Stimulated activated memory B cell treated with anti-CD40 and anti-IgM and Interleukin-4, amounts not matched to agents 10 μg/mL and 1 μg/mL and 100 μg/mL, for 72 hours (primary cell): Measurements from ENCODE around the gene C11orf24.
"Not testable (repeated sequence)": the region's sequence is repeated elsewhere in the genome, so short reads cannot be mapped to it uniquely, and the experiment has no call there.

Experiments used
- ATAC-seq: fragments of 150-1000 bp; cut with Tn5 transposase; 2 replicates; pipeline ENCODE4 v1.10.0; 2021
- H3K27ac Mint-ChIP-seq: one replicate; pipeline ENCODE4 v1.8.0; 2022; ENCODE audit warnings: mild to moderate bottlenecking, mixed read lengths
- H3K27me3 Mint-ChIP-seq: one replicate; pipeline ENCODE4 v1.8.0; 2022; ENCODE audit warnings: mixed read lengths
- H3K36me3 Mint-ChIP-seq: one replicate; pipeline ENCODE4 v1.8.0; 2022; ENCODE audit warnings: mixed read lengths
- H3K4me1 Mint-ChIP-seq: one replicate; pipeline ENCODE4 v1.8.0; 2022; ENCODE audit warnings: mixed read lengths
- H3K4me3 Mint-ChIP-seq: one replicate; pipeline ENCODE4 v1.8.0; 2022; ENCODE audit warnings: mild to moderate bottlenecking, moderate library complexity, mixed read lengths
- H3K9me3 Mint-ChIP-seq: one replicate; pipeline ENCODE4 v1.8.0; 2022; ENCODE audit warnings: mixed read lengths

C11orf24 gene

GRCh38 chr11:68289456-68289855 lies 17.7 kb upstream of the C11orf24 start:
- Mint-ChIP-seq H3K27me3 (no peaks in the 10 kb centered on the region), H3K9me3 (peaks cover 6% of the 10 kb centered on the region), H3K4me1 (peaks cover 19% of the 10 kb centered on the region), H3K4me3 (no peak overlapping the region), H3K36me3 (peaks cover 5% of the 10 kb centered on the region), H3K27ac (no peak overlapping the region)
- ATAC-seq: no peak

- Mint-ChIP-seq H3K4me1 (peaks cover 13% of the 10 kb centered on the region), H3K27me3 (no peaks in the 10 kb centered on the region), H3K4me3 (no peak overlapping the region), H3K9me3 (peaks cover 10% of the 10 kb centered on the region), H3K36me3 (peaks cover 6% of the 10 kb centered on the region), H3K27ac (peak overlapping the region; percentile 41)
- ATAC-seq: no peak
Measured at GRCh38 chr11:68287419-68287818, 15.6 kb upstream of the C11orf24 start.

GRCh38 chr11:68284588-68284987 lies 12.8 kb upstream of the C11orf24 start:
- not testable (repeated sequence) for H3K27ac Mint-ChIP-seq, H3K9me3 Mint-ChIP-seq

GRCh38 chr11:68282861-68283230 lies 11.1 kb upstream of the C11orf24 start:
- Mint-ChIP-seq H3K27ac (peak overlapping the region; percentile 37), H3K36me3 (peaks cover 6% of the 10 kb centered on the region), H3K9me3 (peaks cover 8% of the 10 kb centered on the region), H3K4me3 (peak overlapping the region; percentile 13), H3K27me3 (no peaks in the 10 kb centered on the region), H3K4me1 (peaks cover 19% of the 10 kb centered on the region)
- ATAC-seq: no peak

More at GRCh38 chr11:68284588-68284987, 12.8 kb upstream of the C11orf24 start:
- not testable (repeated sequence) for H3K36me3 Mint-ChIP-seq, H3K27me3 Mint-ChIP-seq, ATAC-seq, H3K4me3 Mint-ChIP-seq
- peaks cover 19% of the 10 kb centered on the region for H3K4me1 Mint-ChIP-seq

GRCh38 chr11:68282141-68282860 lies 10.5 kb upstream of the C11orf24 start:
- Mint-ChIP-seq H3K9me3 (peaks cover 8% of the 10 kb centered on the region), H3K4me3 (peak overlapping the region; percentile 13)

GRCh38 chr11:68279676-68280075 lies 7.9 kb upstream of the C11orf24 start:
- no peak overlapping the region for H3K4me3 Mint-ChIP-seq
- peaks cover 19% of the 10 kb centered on the region for H3K4me1 Mint-ChIP-seq
- H3K27me3 Mint-ChIP-seq: no peaks in the 10 kb centered on the region
- H3K9me3 Mint-ChIP-seq: peaks cover 10% of the 10 kb centered on the region
- H3K36me3 Mint-ChIP-seq: peaks cover 3% of the 10 kb centered on the region
- no peak for ATAC-seq
- H3K27ac Mint-ChIP-seq: no peak overlapping the region

More at GRCh38 chr11:68282141-68282860, 10.5 kb upstream of the C11orf24 start:
- Mint-ChIP-seq H3K4me1 (peaks cover 19% of the 10 kb centered on the region), H3K36me3 (peaks cover 6% of the 10 kb centered on the region), H3K27me3 (no peaks in the 10 kb centered on the region), H3K27ac (peak overlapping the region; percentile 37)
- ATAC-seq: peak; percentile 88

GRCh38 chr11:68276861-68277260 lies 5.1 kb upstream of the C11orf24 start:
- peaks cover 4% of the 10 kb centered on the region for H3K9me3 Mint-ChIP-seq
- no peaks in the 10 kb centered on the region for H3K27me3 Mint-ChIP-seq
- no peak for ATAC-seq
- no peaks in the 10 kb centered on the region for H3K36me3 Mint-ChIP-seq
- H3K4me3 Mint-ChIP-seq: no peak overlapping the region
- H3K27ac Mint-ChIP-seq: no peak overlapping the region
- peaks cover 28% of the 10 kb centered on the region for H3K4me1 Mint-ChIP-seq

- ATAC-seq: no peak
- Mint-ChIP-seq H3K4me3 (no peak overlapping the region), H3K27ac (no peak overlapping the region), H3K36me3 (no peaks in the 10 kb centered on the region), H3K4me1 (peaks cover 25% of the 10 kb centered on the region), H3K27me3 (no peaks in the 10 kb centered on the region), H3K9me3 (peaks cover 4% of the 10 kb centered on the region)
Measured at GRCh38 chr11:68275721-68276507, 4.1 kb upstream of the C11orf24 start.

- peak overlapping the region; percentile 93 for H3K27ac Mint-ChIP-seq
- H3K27me3 Mint-ChIP-seq: no peaks in the 10 kb centered on the region
- peaks cover 4% of the 10 kb centered on the region for H3K9me3 Mint-ChIP-seq
- H3K4me3 Mint-ChIP-seq: peak overlapping the region; percentile 93
- ATAC-seq: no peak
- peaks cover 8% of the 10 kb centered on the region for H3K36me3 Mint-ChIP-seq
- peaks cover 41% of the 10 kb centered on the region for H3K4me1 Mint-ChIP-seq
Measured at GRCh38 chr11:68274306-68274705, 2.5 kb upstream of the C11orf24 start.

GRCh38 chr11:68273026-68273738 lies 1.4 kb upstream of the C11orf24 start:
- ATAC-seq: no peak
- no peaks in the 10 kb centered on the region for H3K27me3 Mint-ChIP-seq
- peak overlapping the region; percentile 93 for H3K27ac Mint-ChIP-seq
- H3K4me3 Mint-ChIP-seq: peak overlapping the region; percentile 93
- H3K9me3 Mint-ChIP-seq: peaks cover 4% of the 10 kb centered on the region
- peaks cover 18% of the 10 kb centered on the region for H3K36me3 Mint-ChIP-seq
- H3K4me1 Mint-ChIP-seq: peaks cover 52% of the 10 kb centered on the region

- Mint-ChIP-seq H3K4me3 (peak overlapping the region; percentile 93), H3K4me1 (peaks cover 72% of the 10 kb centered on the region), H3K27ac (peak overlapping the region; percentile 93), H3K9me3 (peaks cover 4% of the 10 kb centered on the region), H3K36me3 (peaks cover 23% of the 10 kb centered on the region), H3K27me3 (no peaks in the 10 kb centered on the region)
- ATAC-seq: peak; percentile 62
Measured at GRCh38 chr11:68271023-68271780, 571 bp downstream of the C11orf24 start.

GRCh38 chr11:68270196-68271022 lies 1.4 kb downstream of the C11orf24 start:
- Mint-ChIP-seq H3K4me1 (peaks cover 77% of the 10 kb centered on the region), H3K27ac (peak overlapping the region; percentile 93), H3K9me3 (no peaks in the 10 kb centered on the region), H3K4me3 (peak overlapping the region; percentile 93), H3K36me3 (peaks cover 23% of the 10 kb centered on the region), H3K27me3 (no peaks in the 10 kb centered on the region)
- ATAC-seq: no peak

- peaks cover 31% of the 10 kb centered on the region for H3K36me3 Mint-ChIP-seq
- ATAC-seq: no peak
- H3K4me3 Mint-ChIP-seq: peak overlapping the region; percentile 54
- H3K27ac Mint-ChIP-seq: peak overlapping the region; percentile 93
- H3K27me3 Mint-ChIP-seq: no peaks in the 10 kb centered on the region
- H3K9me3 Mint-ChIP-seq: no peaks in the 10 kb centered on the region
- H3K4me1 Mint-ChIP-seq: peaks cover 84% of the 10 kb centered on the region
Measured at GRCh38 chr11:68269414-68270081, 2.2 kb downstream of the C11orf24 start.

GRCh38 chr11:68267881-68268240 lies 3.9 kb downstream of the C11orf24 start:
- Mint-ChIP-seq H3K9me3 (peaks cover 5% of the 10 kb centered on the region), H3K36me3 (peaks cover 45% of the 10 kb centered on the region), H3K27ac (peak overlapping the region; percentile 93), H3K4me3 (no peak overlapping the region), H3K4me1 (peaks cover 75% of the 10 kb centered on the region), H3K27me3 (no peaks in the 10 kb centered on the region)
- ATAC-seq: no peak
